Psoas muscle (tissue), 8 donors: ENCODE measurements around the gene FRRS1L. TPM values are rescaled to one million over a fixed set of nuclear protein-coding genes. Genes with fewer than 3 reads are reported as not detected.
"Not testable (repeated sequence)": the region's sequence is repeated elsewhere in the genome, so short reads cannot be mapped to it uniquely, and the experiment has no call there.

Experiments
- ATAC-seq, 4 donors: fragments of 200-7000 bp; cut with Tn5 transposase; one replicate each; pipeline ENCODE4 v1.9.1; 2020; ENCODE audit warnings: moderate library complexity in 3 of 4, mild to moderate bottlenecking in 2 of 4
- DNase-seq, 2 donors: peaks; one replicate each; pipeline ENCODE4 v3.0.0-alpha.2; 2020
- H3K27ac ChIP-seq: fragments of 200-600 bp; one replicate; pipeline ENCODE4 v1.8.0; 2022
- H3K27me3 ChIP-seq, 3 donors: fragments of 200-600 bp in 1 of 3; one replicate each; pipeline versions ENCODE4 v1.6.1 to v1.8.0; 2013 to 2022; ENCODE audit warnings: low read length in 2 of 3, mild to moderate bottlenecking in 2 of 3, moderate library complexity in 1 of 3; ENCODE audit not compliant: insufficient read depth in 3 of 3
- H3K36me3 ChIP-seq, 2 donors: fragments of 200-600 bp in 1 of 2; one replicate each; pipeline versions ENCODE4 v1.6.1 to v1.8.0; 2013 to 2022; ENCODE audit warnings: low read depth in 1 of 2, mild to moderate bottlenecking in 1 of 2, moderate library complexity in 1 of 2; ENCODE audit not compliant: insufficient read depth in 1 of 2
- H3K4me1 ChIP-seq: fragments of 200-600 bp; one replicate; pipeline ENCODE4 v1.8.0; 2022
- H3K4me3 ChIP-seq: fragments of 200-600 bp; one replicate; pipeline ENCODE4 v1.8.0; 2022; ENCODE audit warnings: mild to moderate bottlenecking
- H3K9me3 ChIP-seq: fragments of 200-600 bp; one replicate; pipeline ENCODE4 v1.8.0; 2022
- CTCF ChIP-seq: fragments of 200-600 bp; IDR thresholded peaks from one replicate; pipeline ENCODE4 v1.8.0; 2022; ENCODE audit warnings: antibody characterized with exemption
- WGBS, 3 donors: extraction: QIAGEN DNeasy Blood & Tissue Kit; methylation state at CpG; one replicate each; pipeline versions ENCODE4 v1.1.6 to v1.1.7; 2013; 5-methylcytosine and 5-hydroxymethylcytosine counted together
- intact Hi-C, 2 donors: fragments of 100-400 bp; cut with DNase I; formaldehyde crosslinking; loops; one replicate each; pipeline versions ENCODE4 v1.11.0 to v1.14.2; 2022
- polyA plus RNA-seq, 3 donors: library from polyadenylated mRNA; stranded (reverse); fragments of 200-250 nt; gene quantifications; one replicate each; pipeline ENCODE4 v1.2.3, GENCODE V29; 2013
- total RNA-seq, 4 donors: library from RNA; stranded (reverse); fragmentation: NEBNext Ultra II Directional in 2 of 4; extraction: Animal tissue kit (Norgen Biotek cat#: 25700) in 2 of 4; gene quantifications; one replicate each; pipeline versions ENCODE4 v1.2.1 to v1.2.4, GENCODE V29; 2021 to 2023
- donor health status: healthy with polysubstance abuse.
- donor health status: DM: no; HTN: no; CAD: no; lungs with moderate emphysema.
- donor health status: Bipolar disorder and iron deficiency.
- donor health status: healthy.
- donor health status: DM: yes; HTN: yes; CAD: no.
- donor health status: DM: no; HTN: no; CAD: no.
- donor health status: DM: no; HTN: no; CAD: no.
- donor health status: DM: yes; HTN: yes; CAD: no.

Gene FRRS1L
- total and polyA plus RNA-seq, 7 donors = under 0.01 to 0.04 (median 0.01) TPM; not detected in 4

GRCh38 chr9:109133533-109133932, 33.5 kb downstream of the FRRS1L start:
- whole genome bisulfite sequencing, 3 donors = 96 to 100% (median 96%) methylated on average over 2 of the region's 2 CpGs

GRCh38 chr9:109132567-109133021, 34.5 kb downstream of the FRRS1L start:
- Histone ChIP-seq H3K9me3 (no peaks in the 10 kb centered on the region), H3K27me3 (no peaks in the 10 kb centered on the region), H3K4me3 (no peak overlapping the region), H3K36me3 (no peaks in the 10 kb centered on the region), H3K27ac (no peak overlapping the region), H3K4me1 (no peaks in the 10 kb centered on the region)
- TF ChIP-seq CTCF = no peak
- 61 to 74% (median 65%) methylated on average over 2 of the region's 2 CpGs for WGBS, 3 donors
- intact Hi-C loops = no loop called here
- ATAC-seq (no peak), DNase-seq (no peak)

More at GRCh38 chr9:109133533-109133932, 33.5 kb downstream of the FRRS1L start:
- DNase-seq (no peak), ATAC-seq (no peak)
- Histone ChIP-seq H3K4me1 (no peaks in the 10 kb centered on the region), H3K36me3 (no peaks in the 10 kb centered on the region), H3K27ac (no peak overlapping the region), H3K9me3 (no peaks in the 10 kb centered on the region), H3K27me3 (no peaks in the 10 kb centered on the region), H3K4me3 (no peak overlapping the region)
- TF ChIP-seq CTCF = no peak
- intact Hi-C loops = no loop called here

- no peaks in the 10 kb centered on the region for H3K4me1 ChIP-seq
- intact Hi-C loops = no loop called here
- no peaks in the 10 kb centered on the region for H3K9me3 ChIP-seq
- 80 to 84% (median 81%) methylated on average over 6 of the region's 6 CpGs for WGBS, 3 donors
- no peak for TF ChIP-seq CTCF
- H3K36me3 ChIP-seq = no peaks in the 10 kb centered on the region
- no peak overlapping the region for H3K4me3 ChIP-seq
- ATAC-seq (no peak), DNase-seq (no peak)
- no peaks in the 10 kb centered on the region for H3K27me3 ChIP-seq
- no peak overlapping the region for H3K27ac ChIP-seq
Measured at GRCh38 chr9:109129470-109130197, 37.4 kb downstream of the FRRS1L start.

- H3K4me3 ChIP-seq, H3K4me1 ChIP-seq, H3K27ac ChIP-seq, H3K36me3 ChIP-seq, ATAC-seq, DNase-seq, H3K27me3 ChIP-seq, intact Hi-C loops, H3K9me3 ChIP-seq: not testable (repeated sequence)
- 79 to 82% (median 80%) methylated on average over 4 of the region's 4 CpGs for WGBS, 3 donors
Measured at GRCh38 chr9:109126671-109127070, 40.4 kb downstream of the FRRS1L start.

- TF ChIP-seq CTCF = no peak
- WGBS, 3 donors = 84 to 86% (median 84%) methylated on average over 2 of the region's 2 CpGs
- no peak overlapping the region for H3K27ac ChIP-seq
- intact Hi-C loops = no loop called here
- no peaks in the 10 kb centered on the region for H3K9me3 ChIP-seq
- no peaks in the 10 kb centered on the region for H3K36me3 ChIP-seq
- no peaks in the 10 kb centered on the region for H3K27me3 ChIP-seq
- peaks cover 3% of the 10 kb centered on the region for H3K4me1 ChIP-seq
- ATAC-seq = no peak
- DNase-seq = no peak
- no peak overlapping the region for H3K4me3 ChIP-seq
Measured at GRCh38 chr9:109124121-109124520, 42.9 kb downstream of the FRRS1L start.
